ENCODE data around the gene ANKS6. TPM values are rescaled to one million over a fixed set of nuclear protein-coding genes. Genes with fewer than 3 reads are reported as not detected.
A peak's percentile ranks its signal among the peaks of the same experiment; 100 is the strongest.

ANKS6 gene
- total and polyA plus RNA-seq, 9 of the 15 experiments (the other 6 are each of a cell fraction or from before 2014, with no cell fraction given), result 9.9 to 74.5 (median 36.9) TPM

- TF ChIP-seq, protein P1, sequence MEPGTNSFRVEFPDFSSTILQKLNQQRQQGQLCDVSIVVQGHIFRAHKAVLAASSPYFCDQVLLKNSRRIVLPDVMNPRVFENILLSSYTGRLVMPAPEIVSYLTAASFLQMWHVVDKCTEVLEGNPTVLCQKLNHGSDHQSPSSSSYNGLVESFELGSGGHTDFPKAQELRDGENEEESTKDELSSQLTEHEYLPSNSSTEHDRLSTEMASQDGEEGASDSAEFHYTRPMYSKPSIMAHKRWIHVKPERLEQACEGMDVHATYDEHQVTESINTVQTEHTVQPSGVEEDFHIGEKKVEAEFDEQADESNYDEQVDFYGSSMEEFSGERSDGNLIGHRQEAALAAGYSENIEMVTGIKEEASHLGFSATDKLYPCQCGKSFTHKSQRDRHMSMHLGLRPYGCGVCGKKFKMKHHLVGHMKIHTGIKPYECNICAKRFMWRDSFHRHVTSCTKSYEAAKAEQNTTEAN (CRISPR knock-in tag; IDR thresholded peaks at IDR 0.05), result no peak
- TF ChIP-seq POU5F1 (IDR thresholded peaks at IDR 0.05; ENCODE audit: borderline replicate concordance, low read depth, low read length, partially characterized antibody) (no peak), ZKSCAN8 (CRISPR knock-in tag; IDR thresholded peaks at IDR 0.05) (no peak), RAD21 (CRISPR knock-in tag; conservative IDR thresholded peaks at IDR 0.05 in 1 of 2, IDR thresholded peaks at IDR 0.05 in 1 of 2) (peak; percentile 68 to 79), BCOR (IDR thresholded peaks at IDR 0.05) (no peak), ATF2 (CRISPR knock-in tag; IDR thresholded peaks at IDR 0.05) (no peak), ZNF444 (CRISPR knock-in tag; IDR thresholded peaks at IDR 0.05) (no peak), ZNF311 (CRISPR knock-in tag; IDR thresholded peaks at IDR 0.05) (no peak), NCOA1 (IDR thresholded peaks at IDR 0.05; ENCODE audit: low read depth) (no peak), BRD4 (IDR thresholded peaks at IDR 0.05) (no peak), SMC3 (conservative IDR thresholded peaks at IDR 0.05; ENCODE audit: insufficient read depth, low read depth, low read length) (peak; percentile 70), NR2C2 (CRISPR knock-in tag; IDR thresholded peaks at IDR 0.05) (no peak), NR2C2 (tag; IDR thresholded peaks at IDR 0.05) (no peak), KAT8 (IDR thresholded peaks at IDR 0.05; ENCODE audit: low read depth) (no peak), ZFP1 (CRISPR knock-in tag; IDR thresholded peaks at IDR 0.05) (no peak), RHOXF2B (CRISPR knock-in tag; conservative IDR thresholded peaks at IDR 0.05) (no peak), GTF2F1 (IDR thresholded peaks at IDR 0.05; ENCODE audit: low read depth, low read length) (no peak)
- TF ChIP-seq, protein P2, sequence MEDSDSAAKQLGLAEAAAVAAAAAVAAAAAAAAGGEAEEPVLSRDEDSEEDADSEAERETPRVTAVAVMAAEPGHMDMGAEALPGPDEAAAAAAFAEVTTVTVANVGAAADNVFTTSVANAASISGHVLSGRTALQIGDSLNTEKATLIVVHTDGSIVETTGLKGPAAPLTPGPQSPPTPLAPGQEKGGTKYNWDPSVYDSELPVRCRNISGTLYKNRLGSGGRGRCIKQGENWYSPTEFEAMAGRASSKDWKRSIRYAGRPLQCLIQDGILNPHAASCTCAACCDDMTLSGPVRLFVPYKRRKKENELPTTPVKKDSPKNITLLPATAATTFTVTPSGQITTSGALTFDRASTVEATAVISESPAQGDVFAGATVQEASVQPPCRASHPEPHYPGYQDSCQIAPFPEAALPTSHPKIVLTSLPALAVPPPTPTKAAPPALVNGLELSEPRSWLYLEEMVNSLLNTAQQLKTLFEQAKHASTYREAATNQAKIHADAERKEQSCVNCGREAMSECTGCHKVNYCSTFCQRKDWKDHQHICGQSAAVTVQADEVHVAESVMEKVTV (CRISPR knock-in tag; IDR thresholded peaks at IDR 0.05), result peak; percentile 47; the same call in 1 of the 2 replicates
Observed at GRCh38 chr9:98775831-98776441, 20.4 kb downstream of the ANKS6 start (continued).

Data from K562 (cell line).